Lower leg skin (tissue), 4 donors: ENCODE results near the gene TMEM238. TPM values are rescaled to one million over a fixed set of nuclear protein-coding genes. Genes with fewer than 3 reads are reported as not detected.

ENCODE experiments used
- DNase-seq, 2 donors: peaks; one replicate each; pipeline ENCODE4 v3.0.0-alpha.2; 2019; ENCODE audit warnings: low spot score in 2 of 2
- H3K4me3 ChIP-seq: fragments of 200-600 bp; sonication (generic); 2 replicates; pipeline ENCODE4 v1.5.1; 2017; ENCODE audit warnings: mild to moderate bottlenecking, low read depth; ENCODE audit not compliant: poor library complexity, severe bottlenecking
- CTCF ChIP-seq, 3 donors: fragments of 450-650 bp; IDR thresholded peaks; one replicate each; pipeline ENCODE4 v1.5.1; 2016; ENCODE audit warnings: antibody characterized with exemption in 3 of 3, mild to moderate bottlenecking in 3 of 3, moderate library complexity in 2 of 3
- POLR2A ChIP-seq, 2 donors: fragments of 450-650 bp; IDR thresholded peaks; one replicate each; pipeline ENCODE4 v1.6.1; 2016 to 2017; ENCODE audit warnings: antibody characterized with exemption in 2 of 2, mild to moderate bottlenecking in 1 of 2, moderate library complexity in 1 of 2
- WGBS, 2 donors: methylation state at CpG; one replicate each; pipeline ENCODE4 v1.1.5; 2018; 5-methylcytosine and 5-hydroxymethylcytosine counted together
- intact Hi-C: fragments of 100-400 bp; cut with DNase I; formaldehyde crosslinking; loops from one replicate; pipeline ENCODE4 v1.15.0; 2023; ENCODE audit warnings: low total_unique reads
- total RNA-seq, 4 donors: library from RNA; depleted of rRNA; stranded (reverse); fragments of >200 nt; gene quantifications; one replicate each; pipeline ENCODE4 v1.1.0, GENCODE V29; 2016

The TMEM238 gene
- total RNA-seq, 4 donors from 2014 or later, result 32.2 to 61.6 (median 47.5) TPM

GRCh38 chr19:55392820-55393761, 9.0 kb upstream of the TMEM238 start:
- WGBS, 2 donors, result 73 to 75% methylated on average over 18 of the region's 18 CpGs
- TF ChIP-seq POLR2A (IDR thresholded peaks at IDR 0.05), result no peak
- TF ChIP-seq CTCF (IDR thresholded peaks at IDR 0.05), result no peak
- intact Hi-C loops, result no loop called here
- no peak overlapping the region for H3K4me3 ChIP-seq
- no peak for DNase-seq

GRCh38 chr19:55391702-55392615, 7.9 kb upstream of the TMEM238 start:
- WGBS, 2 donors, result 76 to 79% methylated on average over 18 of the region's 18 CpGs
- H3K4me3 ChIP-seq, result no peak overlapping the region
- intact Hi-C loops, result no loop called here
- no peak for DNase-seq
- no peak for TF ChIP-seq POLR2A (IDR thresholded peaks at IDR 0.05)
- no peak for TF ChIP-seq CTCF (IDR thresholded peaks at IDR 0.05)

- no peak for TF ChIP-seq POLR2A (IDR thresholded peaks at IDR 0.05)
- intact Hi-C loops, result no loop called here
- 76 to 83% methylated on average over 10 to 12 of the region's 12 CpGs for WGBS, 2 donors
- no peak for DNase-seq
- H3K4me3 ChIP-seq, result no peak overlapping the region
Observed at GRCh38 chr19:55391191-55391670, 7.1 kb upstream of the TMEM238 start.

- WGBS, 2 donors, result 75 to 78% methylated on average over 7 of the region's 7 CpGs
- intact Hi-C loops, result no loop called here
- H3K4me3 ChIP-seq, result no peak overlapping the region
- TF ChIP-seq POLR2A (IDR thresholded peaks at IDR 0.05), result no peak
- no peak for TF ChIP-seq CTCF (IDR thresholded peaks at IDR 0.05)
- DNase-seq, result no peak
Observed at GRCh38 chr19:55390461-55390880, 6.4 kb upstream of the TMEM238 start.

- intact Hi-C loops, result no loop called here
- no peak overlapping the region for H3K4me3 ChIP-seq
- TF ChIP-seq POLR2A (IDR thresholded peaks at IDR 0.05), result no peak
- no peak for TF ChIP-seq CTCF (IDR thresholded peaks at IDR 0.05)
- DNase-seq, result no peak
- 81 to 86% methylated on average over 20 to 21 of the region's 21 CpGs for WGBS, 2 donors
Observed at GRCh38 chr19:55389386-55390317, 5.6 kb upstream of the TMEM238 start.
